GM18505 (cell line): ENCODE results near the gene PPP2CA.

Experiments used
- ATAC-seq: cut with Tn5 transposase; IDR thresholded peaks from one replicate; pipeline ENCODE4 v1.9.1; 2021; ENCODE audit not compliant: unreplicated experiment
- POLR2A ChIP-seq: IDR thresholded peaks from 4 replicates; pipeline ENCODE4 v1.6.1; 2011; ENCODE audit warnings: borderline replicate concordance; ENCODE audit not compliant: insufficient read depth, insufficient read length; ENCODE audit errors: extremely low read depth

Gene PPP2CA

DNA sequence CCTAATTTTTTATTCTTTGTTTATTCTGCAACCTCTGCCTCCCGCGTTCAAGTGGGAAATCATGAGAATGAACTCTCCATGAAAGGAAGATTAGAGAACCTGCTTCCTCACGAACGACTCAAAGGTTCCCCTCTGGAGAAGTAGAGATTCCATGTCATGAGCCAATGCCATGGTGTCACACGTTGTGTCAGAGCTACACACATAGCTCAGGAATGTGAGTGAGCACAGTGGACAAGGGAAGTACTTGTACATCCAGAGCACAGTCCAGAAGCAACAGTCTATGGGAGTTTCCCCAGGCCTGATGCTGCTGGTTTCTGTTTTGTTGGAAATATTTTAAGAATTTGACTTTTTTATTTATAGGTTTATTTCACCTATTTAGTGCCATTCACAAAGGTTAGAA, 26.8 kb upstream of the PPP2CA start:
- no peak for TF ChIP-seq POLR2A
- ATAC-seq = no peak

DNA sequence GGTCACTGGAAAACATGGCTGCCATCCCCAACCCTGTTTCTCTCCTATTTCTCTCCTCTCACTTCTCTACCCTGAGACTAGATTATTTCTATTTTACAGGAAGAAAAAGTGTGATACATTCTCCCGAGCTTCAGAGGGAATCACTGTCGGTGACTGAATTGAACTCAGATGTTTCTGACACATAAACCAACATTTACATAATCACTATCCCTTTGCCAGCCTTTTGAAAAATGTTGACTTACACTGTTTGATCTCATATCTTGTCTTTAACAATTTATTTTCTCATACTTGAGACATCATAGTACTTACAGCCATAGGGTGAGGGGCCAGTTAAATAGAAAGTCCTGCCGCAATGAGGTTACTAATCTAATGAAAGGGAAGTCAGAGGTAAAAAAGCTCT, 25.1 kb upstream of the PPP2CA start:
- TF ChIP-seq POLR2A = no peak
- no peak for ATAC-seq

DNA sequence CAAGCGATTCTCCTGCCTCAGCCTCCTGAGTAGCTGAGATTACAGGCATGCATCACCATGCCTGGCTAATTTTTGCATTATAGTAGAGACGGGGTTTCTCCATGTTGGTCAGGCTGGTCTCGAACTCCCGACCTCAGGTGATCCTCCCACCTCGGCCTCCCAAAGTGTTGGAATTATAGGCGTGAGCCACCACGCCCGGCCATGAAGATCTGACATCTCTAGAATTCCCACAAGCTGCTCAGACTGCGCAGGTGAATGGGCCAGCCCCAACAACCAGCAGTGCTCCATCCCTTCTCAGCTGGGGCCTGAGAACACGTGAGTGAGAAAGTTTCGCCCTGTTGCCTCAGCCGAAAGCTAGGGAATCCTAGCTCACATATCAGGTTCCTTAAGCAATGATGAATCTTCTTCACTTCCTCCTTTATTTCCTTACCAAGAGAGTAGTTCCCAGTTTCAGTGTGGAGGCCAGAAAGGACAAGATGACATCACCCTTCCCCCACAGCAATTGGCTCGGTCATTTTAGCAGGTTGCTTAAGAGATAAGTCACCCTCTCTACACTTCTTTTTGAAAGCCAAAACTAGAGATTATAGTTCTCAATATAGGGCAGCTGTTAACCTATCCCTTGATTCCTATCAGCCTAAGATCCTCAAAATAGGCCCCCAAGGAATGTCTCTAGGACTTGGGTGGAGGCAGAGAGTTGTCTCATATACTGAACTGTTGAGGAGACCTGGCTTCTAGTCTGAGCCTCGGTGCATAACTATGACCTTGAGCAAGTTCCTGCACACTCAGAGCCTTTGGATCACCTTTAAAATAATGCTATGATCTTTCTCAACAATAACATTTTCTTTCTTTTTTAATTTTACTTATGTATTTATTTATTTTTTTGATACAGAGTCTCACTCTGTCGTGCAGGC, 23.9 kb upstream of the PPP2CA start:
- ATAC-seq = no peak
- no peak for TF ChIP-seq POLR2A

DNA sequence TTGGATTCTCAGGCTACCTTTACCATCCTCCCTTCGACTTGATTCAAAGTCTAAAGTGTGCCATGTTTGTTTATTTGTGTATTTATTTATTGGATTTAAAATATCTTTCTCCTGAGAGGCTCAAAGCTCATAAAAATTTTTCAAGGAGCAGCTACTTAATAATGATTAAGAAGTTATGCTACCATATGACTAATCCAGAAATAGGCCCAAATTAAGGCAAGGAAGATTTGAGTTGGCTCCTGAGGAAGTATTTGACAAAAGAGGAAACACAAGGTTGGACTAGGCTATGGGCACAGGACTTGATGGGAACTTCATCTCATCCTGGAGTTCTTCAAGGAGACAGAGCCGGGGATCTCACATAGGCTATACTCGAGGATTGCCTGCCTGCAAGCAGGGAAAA, 22.4 kb upstream of the PPP2CA start:
- ATAC-seq = no peak
- TF ChIP-seq POLR2A = no peak

DNA sequence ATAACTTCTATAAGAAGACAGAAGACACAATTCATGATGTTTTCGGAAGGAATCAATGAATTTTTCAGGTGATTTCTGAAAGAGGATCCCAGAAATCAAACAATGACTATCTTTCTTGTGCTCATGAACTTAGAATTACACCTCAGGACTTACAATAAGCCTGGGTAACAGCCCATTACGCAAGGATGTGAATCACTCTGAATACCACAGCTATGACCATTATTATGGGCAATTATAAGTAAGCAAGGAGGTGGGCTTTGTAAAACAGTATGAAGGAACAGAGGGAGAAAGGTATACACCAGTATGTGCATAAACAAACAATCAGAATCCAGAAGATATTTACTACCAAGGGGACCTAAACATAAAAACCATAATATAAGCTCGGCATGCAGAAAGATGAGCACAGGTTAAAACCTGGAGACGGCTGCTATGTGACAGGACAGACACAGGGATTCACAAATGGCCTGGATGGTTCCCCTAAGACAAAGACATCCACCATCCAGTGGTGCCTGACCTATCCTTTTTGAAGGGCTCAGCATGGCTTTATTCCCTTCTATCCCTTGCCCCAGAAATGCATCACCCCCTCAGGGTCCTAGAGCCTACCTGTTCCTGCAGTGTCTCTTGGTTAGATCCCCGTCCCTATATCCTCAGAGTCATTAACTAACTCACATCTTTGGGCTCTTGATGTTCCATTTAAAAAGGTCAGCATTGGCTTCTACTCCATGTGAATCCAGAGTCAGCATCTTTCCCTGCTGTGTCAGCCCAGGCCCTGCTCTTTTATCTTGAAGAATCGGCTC, 21.8 kb upstream of the PPP2CA start:
- TF ChIP-seq POLR2A = no peak
- ATAC-seq = no peak

DNA sequence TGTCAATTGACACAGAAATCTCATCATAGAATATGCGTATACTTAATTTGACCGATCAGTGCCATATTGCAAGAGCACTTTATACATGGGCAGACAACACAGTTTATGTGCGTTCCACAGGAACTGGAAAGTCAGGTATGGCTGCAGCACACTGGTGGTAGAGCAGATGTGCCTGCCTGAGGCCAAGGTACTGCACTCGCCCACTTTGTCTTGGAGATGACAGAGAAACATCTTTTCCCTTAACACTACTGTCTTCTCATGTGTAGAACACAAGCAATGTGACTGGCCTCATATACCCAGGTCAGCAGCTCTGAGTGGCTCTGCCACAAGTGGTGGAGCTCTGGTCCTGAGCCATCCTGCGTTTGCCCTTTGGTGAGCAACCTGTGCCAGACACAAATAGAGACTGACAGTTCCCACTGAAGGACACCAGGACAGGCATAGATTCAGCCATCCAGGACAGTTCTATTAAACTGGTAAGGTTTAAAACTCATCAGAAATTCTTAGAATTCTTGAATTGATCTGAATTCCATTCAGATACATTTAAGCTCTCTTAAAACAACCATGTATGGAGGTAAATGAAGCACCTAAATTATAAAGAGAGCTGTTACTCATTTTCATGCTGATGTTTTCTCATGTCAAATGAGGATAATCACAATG, 21.0 kb upstream of the PPP2CA start:
- no peak for TF ChIP-seq POLR2A
- no peak for ATAC-seq

DNA sequence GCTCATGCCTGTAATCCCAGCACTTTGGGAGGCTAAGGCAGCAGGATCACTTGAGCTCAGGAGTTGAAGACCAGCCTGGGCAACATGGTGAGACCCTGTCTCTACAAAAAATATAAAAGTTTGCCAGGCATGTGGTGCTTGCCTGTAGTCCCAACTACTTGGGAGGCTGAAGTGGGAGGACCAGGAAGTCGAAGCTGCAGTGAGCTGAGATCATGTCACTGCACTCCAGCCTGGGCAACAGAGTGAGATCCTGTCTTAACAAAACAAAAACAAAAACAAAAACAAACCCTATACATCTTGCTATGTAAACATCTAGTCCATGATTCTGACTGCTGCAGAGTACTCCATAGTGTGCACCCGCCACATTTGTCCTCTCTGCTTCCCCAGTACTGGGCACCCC, 19.8 kb upstream of the PPP2CA start:
- no peak for TF ChIP-seq POLR2A

DNA sequence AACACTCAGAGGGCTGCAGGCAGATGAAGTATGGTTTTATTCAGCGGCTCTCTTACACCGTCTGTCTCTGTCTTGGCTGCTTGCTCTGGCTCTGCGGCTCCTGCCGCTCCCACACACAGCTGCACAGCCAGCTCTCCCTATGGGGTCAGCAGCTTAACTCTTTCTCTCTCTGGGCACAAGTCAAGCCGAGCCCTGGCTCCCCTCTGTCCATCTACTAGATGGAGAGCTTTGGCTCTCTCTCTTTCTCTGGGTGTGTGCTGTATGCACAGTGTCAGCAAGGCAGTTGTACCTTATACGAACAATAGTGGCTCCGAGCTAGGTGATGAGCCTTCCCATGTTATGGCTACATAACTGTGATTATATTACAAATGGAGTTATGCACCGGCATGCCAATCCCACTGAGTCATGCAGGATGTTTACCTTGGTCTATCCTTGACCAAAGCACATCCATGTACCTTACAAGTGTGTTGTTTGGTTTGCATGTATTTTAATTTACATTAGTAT, 19.3 kb upstream of the PPP2CA start:
- no peak for ATAC-seq
- no peak for TF ChIP-seq POLR2A

More for the DNA sequence above, 19.8 kb upstream of the PPP2CA start:
- no peak for ATAC-seq

DNA sequence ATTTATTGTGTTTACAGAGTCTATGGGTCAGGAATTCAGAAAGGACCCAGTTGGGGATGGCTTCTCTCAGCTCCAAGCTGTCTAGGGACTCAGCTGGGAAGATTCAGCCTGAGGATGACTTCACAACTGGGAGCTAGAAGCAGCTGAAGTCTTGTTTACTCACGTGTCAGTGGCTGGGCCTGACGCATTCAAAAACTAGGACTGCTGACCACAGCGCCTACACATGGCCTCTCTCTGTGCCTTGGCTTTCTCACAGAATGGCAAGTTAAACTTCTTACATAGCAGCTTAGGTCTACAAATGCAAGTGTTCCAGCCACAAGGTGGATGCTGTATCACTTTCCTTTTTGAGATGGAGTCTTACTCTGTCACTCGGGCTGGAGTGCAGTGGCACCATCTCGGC, 16.3 kb upstream of the PPP2CA start:
- TF ChIP-seq POLR2A = no peak
- no peak for ATAC-seq

DNA sequence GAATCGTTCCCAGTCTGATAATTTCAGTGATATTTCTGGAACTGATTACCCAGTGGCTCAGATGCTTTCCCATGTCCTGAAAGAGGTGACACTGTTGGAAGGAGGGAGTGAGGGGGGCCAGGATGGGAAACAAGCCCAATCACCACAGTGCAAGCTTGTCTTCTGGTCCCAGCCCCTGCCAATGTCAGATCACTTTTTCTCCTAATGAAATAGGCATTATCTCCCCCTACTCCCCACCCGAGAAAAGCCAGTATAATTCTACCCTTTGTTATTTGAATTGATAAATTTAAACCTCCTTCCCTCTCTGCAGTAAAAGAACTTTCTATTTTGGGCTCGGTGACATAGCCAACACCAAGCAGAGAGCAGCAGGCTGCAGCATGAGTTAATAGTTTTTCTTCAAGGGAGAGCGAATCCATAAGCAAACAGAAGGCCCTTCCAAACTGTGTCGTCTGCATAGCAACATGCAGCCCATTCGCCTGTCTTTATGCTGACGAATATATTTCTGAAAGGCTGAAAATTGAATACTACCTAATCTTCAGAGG, 14.6 kb upstream of the PPP2CA start:
- ATAC-seq = no peak
- no peak for TF ChIP-seq POLR2A

DNA sequence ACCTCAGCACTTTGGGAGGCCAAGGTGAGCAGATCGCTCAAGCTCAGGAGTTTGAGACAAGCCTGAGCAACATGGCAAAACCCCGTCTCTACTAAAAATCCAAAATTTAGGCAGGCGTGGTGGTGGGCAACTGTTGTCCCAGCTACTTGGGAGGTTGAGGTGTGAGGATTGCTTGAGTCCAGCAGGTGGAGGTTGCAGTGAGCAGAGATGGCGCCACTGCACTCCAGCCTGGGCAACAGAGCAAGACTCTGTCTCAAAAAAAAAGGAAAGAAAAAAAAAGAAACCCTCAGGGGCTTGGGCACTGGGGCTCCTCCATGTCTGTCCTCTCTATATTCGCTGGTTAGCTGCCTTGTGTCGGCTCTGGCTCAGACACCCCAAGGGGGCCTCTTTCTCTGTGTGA, 10.9 kb upstream of the PPP2CA start:
- no peak for ATAC-seq
- TF ChIP-seq POLR2A = no peak

DNA sequence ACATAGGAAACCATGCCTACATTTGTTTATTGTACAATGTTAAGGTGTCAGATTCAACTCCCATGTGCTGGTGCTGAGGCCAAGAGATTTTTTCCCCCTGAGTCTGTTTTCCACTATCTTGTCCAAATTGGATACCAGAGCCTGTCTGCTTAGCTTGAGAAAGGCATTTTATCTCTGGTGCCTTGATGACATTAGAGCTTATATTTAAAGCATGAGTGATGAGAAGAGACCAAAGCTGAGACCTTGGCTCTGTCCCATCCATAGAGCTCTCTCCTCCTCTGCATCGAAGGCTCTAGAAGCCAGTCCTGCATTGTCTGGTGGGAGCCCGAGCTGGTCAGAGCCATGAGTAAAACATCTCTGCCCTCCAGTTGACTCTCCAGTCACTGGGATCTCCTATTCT, 10.4 kb upstream of the PPP2CA start:
- TF ChIP-seq POLR2A = no peak
- ATAC-seq = no peak

DNA sequence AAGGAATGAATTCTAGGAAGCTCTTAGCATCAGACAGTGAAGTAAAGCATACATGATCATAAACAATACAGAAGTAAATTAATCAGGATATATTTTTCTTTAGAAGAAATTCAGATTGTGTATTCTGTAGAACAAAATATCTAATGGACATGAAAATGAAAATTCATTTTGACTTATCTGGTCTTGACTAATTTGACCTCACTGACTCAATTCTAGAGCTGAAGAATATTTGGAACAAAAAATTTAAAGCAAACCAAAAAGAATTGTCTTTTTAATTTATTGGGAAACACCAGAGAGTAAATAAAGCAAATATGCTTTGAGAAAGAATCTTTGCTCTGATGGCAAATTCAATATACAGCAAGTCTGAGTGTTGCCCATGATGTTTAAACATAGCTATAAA, 2.8 kb upstream of the PPP2CA start:
- TF ChIP-seq POLR2A = no peak
- no peak for ATAC-seq
